Colonic mucosa (tissue), 4 donors: ENCODE results near the gene OSBPL6. TPM values are rescaled to one million over a fixed set of nuclear protein-coding genes. Genes with fewer than 3 reads are reported as not detected.
"Not testable (repeated sequence)": the region's sequence is repeated elsewhere in the genome, so short reads cannot be mapped to it uniquely, and the experiment has no call there.

Experiments used
- DNase-seq: peaks from one replicate; pipeline ENCODE4 v3.0.0-alpha.2; 2020
- H3K27ac ChIP-seq: fragments of 200-600 bp; one replicate; pipeline ENCODE4 v1.8.0; 2021
- H3K27me3 ChIP-seq: fragments of 200-600 bp; one replicate; pipeline ENCODE4 v1.8.0; 2021
- H3K36me3 ChIP-seq: fragments of 200-600 bp; one replicate; pipeline ENCODE4 v1.8.0; 2021
- H3K4me1 ChIP-seq: fragments of 200-600 bp; one replicate; pipeline ENCODE4 v1.8.0; 2021; ENCODE audit warnings: mild to moderate bottlenecking
- H3K4me3 ChIP-seq: fragments of 200-600 bp; one replicate; pipeline ENCODE4 v1.8.0; 2021
- H3K9ac ChIP-seq, 2 donors: one replicate each; pipeline ENCODE4 v1.7.0; 2013; ENCODE audit warnings: control low read depth in 2 of 2, low read depth in 2 of 2, low read length in 2 of 2
- H3K9me3 ChIP-seq: fragments of 200-600 bp; one replicate; pipeline ENCODE4 v1.8.0; 2021
- CTCF ChIP-seq: fragments of 200-600 bp; IDR thresholded peaks from one replicate; pipeline ENCODE4 v1.8.0; 2022; ENCODE audit warnings: antibody characterized with exemption, mild to moderate bottlenecking
- intact Hi-C: fragments of 100-400 bp; cut with DNase I; formaldehyde crosslinking; loops from one replicate; pipeline ENCODE4 v1.14.1; 2022
- total RNA-seq, 2 donors: library from RNA; stranded (reverse); fragmentation: NEBNext Ultra II Directional in 1 of 2; extraction: Animal tissue kit (Norgen Biotek cat#: 25700) in 1 of 2; gene quantifications; one replicate each; pipeline ENCODE4 v1.2.1, GENCODE V29; 2021
- donor health status: healthy.
- donor health status: DM: no; HTN: no; CAD: no.
- donor health status: DM: no; HTN: no; CAD: no.

Gene OSBPL6
- total RNA-seq, 2 donors from 2014 or later: 0.58 to 0.72 TPM

- H3K36me3 ChIP-seq: no peaks in the 10 kb centered on the region
- no peak for DNase-seq
- no peaks in the 10 kb centered on the region for H3K27me3 ChIP-seq
- no peak overlapping the region for H3K4me3 ChIP-seq
- H3K4me1 ChIP-seq: no peaks in the 10 kb centered on the region
- no peak for TF ChIP-seq CTCF
- intact Hi-C loops: no loop called here
- H3K9ac ChIP-seq: no peak overlapping the region
- no peaks in the 10 kb centered on the region for H3K9me3 ChIP-seq
- no peak overlapping the region for H3K27ac ChIP-seq
Observed at GRCh38 chr2:178177066-178177679, 17.1 kb upstream of the OSBPL6 start.

GRCh38 chr2:178180648-178181047 is 13.7 kb upstream of the OSBPL6 start:
- H3K9me3 ChIP-seq, intact Hi-C loops, H3K4me3 ChIP-seq, H3K27ac ChIP-seq, H3K4me1 ChIP-seq, H3K36me3 ChIP-seq, DNase-seq, H3K27me3 ChIP-seq, H3K9ac ChIP-seq: not testable (repeated sequence)

- Histone ChIP-seq H3K4me3 (no peak overlapping the region), H3K27ac (no peak overlapping the region), H3K9ac (no peak overlapping the region), H3K4me1 (no peaks in the 10 kb centered on the region), H3K27me3 (peaks cover 9% of the 10 kb centered on the region), H3K9me3 (no peaks in the 10 kb centered on the region), H3K36me3 (no peaks in the 10 kb centered on the region)
- DNase-seq: no peak
- TF ChIP-seq CTCF: no peak
- intact Hi-C loops: no loop called here
Observed at GRCh38 chr2:178187861-178188260, 6.5 kb upstream of the OSBPL6 start.

DNA sequence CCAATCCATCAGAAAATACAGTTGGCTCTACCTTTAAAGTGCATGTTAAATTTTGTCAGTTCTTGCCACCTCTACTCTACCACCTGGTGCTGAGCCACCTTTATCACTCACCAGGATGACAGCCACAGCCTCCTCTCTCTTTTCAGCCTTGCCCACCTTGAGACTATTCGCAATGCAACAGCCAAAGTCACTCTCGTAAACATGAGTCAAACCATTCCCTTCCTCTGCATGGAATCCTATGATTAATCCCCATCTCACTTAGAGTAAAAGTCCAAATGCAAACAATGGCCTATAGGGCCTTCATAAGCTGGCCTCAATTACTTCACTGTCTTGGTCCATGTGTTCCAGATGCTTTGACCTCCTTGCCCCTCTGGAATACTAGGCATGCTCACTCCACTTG is 5.8 kb upstream of the OSBPL6 start:
- Histone ChIP-seq H3K27me3 (peaks cover 10% of the 10 kb centered on the region), H3K4me1 (no peaks in the 10 kb centered on the region)

GRCh38 chr2:178191004-178191508 is 3.3 kb upstream of the OSBPL6 start:
- no peak for TF ChIP-seq CTCF
- no peaks in the 10 kb centered on the region for H3K36me3 ChIP-seq
- H3K9me3 ChIP-seq: no peaks in the 10 kb centered on the region
- H3K4me3 ChIP-seq: no peak overlapping the region
- H3K9ac ChIP-seq: no peak overlapping the region
- peaks cover 21% of the 10 kb centered on the region for H3K27me3 ChIP-seq
- no peak overlapping the region for H3K27ac ChIP-seq
- no peak for DNase-seq
- peaks cover 4% of the 10 kb centered on the region for H3K4me1 ChIP-seq
- intact Hi-C loops: no loop called here

More for the DNA sequence above, 5.8 kb upstream of the OSBPL6 start:
- no peak for DNase-seq
- H3K9ac ChIP-seq: no peak overlapping the region
- no peaks in the 10 kb centered on the region for H3K36me3 ChIP-seq
- no peak overlapping the region for H3K27ac ChIP-seq
- TF ChIP-seq CTCF: no peak
- no peak overlapping the region for H3K4me3 ChIP-seq
- intact Hi-C loops: no loop called here
- H3K9me3 ChIP-seq: no peaks in the 10 kb centered on the region

DNA sequence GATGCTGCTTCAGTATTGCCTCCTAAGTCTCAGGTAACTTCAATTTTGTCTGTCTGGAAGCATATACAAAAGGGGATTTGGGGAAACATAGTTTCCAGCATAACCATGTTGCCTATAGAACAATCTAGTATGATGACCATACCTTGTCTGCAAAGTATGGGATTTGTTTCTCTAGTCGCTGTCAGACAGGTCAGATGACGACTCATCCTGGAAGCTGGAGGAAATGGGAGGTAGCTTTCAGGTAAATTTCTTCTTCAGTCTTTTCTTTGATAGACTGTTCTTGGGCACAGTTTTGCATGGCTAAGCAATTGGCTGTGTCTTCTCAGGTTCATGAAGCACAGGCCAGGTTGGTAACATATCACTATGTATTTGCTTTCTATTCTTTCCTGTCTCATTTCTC is 2.8 kb upstream of the OSBPL6 start:
- Histone ChIP-seq H3K27me3 (peaks cover 21% of the 10 kb centered on the region), H3K36me3 (no peaks in the 10 kb centered on the region), H3K9ac (no peak overlapping the region), H3K9me3 (no peaks in the 10 kb centered on the region), H3K4me1 (peaks cover 4% of the 10 kb centered on the region), H3K27ac (no peak overlapping the region), H3K4me3 (no peak overlapping the region)
- intact Hi-C loops: no loop called here
- no peak for TF ChIP-seq CTCF
- no peak for DNase-seq
